GM21825 (cell line): ENCODE measurements around the gene ZFHX3.

Source experiments
- ATAC-seq: cut with Tn5 transposase; IDR thresholded peaks from one replicate; pipeline ENCODE4 v1.9.1; 2021; ENCODE audit warnings: mild to moderate bottlenecking, moderate library complexity; ENCODE audit not compliant: unreplicated experiment

The ZFHX3 gene

DNA sequence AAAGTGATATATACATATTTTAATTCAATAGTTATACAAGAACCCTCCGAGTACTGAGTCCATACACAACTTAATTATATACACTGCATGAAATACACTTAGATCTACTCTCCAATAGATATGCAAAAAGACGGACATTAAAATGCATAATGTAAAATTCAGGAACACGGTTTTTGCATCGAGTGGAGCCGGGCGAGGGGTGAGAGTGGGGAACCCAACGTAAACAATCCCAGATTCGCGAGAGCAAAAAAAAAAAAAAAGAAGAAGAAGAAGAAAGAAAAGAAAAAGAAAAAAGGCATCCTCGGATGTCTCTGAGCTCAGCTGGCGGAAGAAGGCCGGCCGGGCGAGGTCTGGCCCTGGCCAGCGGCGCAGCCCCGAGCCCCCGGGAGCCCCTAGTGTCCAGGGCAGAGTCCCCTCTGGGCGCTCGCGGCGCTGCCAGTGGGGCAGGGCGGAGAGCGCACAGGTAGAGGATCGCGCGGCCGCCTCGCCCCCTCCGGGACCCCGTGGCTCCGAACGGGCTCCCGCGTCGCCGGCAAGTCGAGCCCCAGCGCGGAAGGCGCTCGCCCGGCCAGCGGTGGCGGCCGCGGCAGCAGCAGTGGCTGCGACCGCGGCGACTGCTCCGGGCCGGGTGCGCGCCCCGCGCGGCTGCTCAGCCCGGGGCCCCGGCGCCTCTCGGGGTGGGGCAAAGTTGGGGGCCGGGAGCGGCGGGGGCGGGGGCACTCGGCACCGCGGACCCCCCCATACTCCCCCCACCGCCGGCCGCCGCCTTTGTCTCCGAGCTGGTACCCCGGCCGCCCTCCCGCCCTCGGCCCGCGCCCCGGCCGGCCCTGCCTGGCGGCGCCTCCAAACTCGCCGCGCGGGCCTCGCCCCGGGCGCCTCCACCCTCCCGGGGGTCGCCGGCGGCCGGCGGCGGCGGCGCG is 9.6 kb upstream of the ZFHX3 start:
- peak; percentile 40 for ATAC-seq

GRCh38 chr16:73056921-73057290 is 9.0 kb upstream of the ZFHX3 start:
- no peak for ATAC-seq

DNA sequence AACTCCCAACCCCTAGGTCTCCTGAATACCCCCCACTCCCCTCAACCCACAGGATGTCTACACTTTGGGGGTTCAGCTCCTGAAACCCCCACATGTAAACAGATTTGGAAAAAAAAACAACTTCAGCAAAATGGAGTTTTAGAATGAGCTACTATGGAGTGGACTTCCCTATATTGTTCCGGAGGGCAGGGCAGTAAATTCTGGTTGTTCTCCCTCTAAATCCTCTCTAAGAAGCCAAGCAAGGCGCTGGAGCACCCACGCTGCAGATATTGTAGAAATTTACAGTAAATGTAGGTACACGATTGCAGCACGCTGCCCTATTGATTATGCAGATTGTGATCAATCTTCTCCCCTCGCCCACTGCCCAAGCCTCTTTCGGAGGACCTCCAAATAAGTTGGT is 8.5 kb upstream of the ZFHX3 start:
- ATAC-seq, result no peak

- no peak for ATAC-seq
These were observed 7.0 kb upstream of the ZFHX3 start for GRCh38 chr16:73054813-73055482.

GRCh38 chr16:73054498-73054812 is 6.5 kb upstream of the ZFHX3 start:
- ATAC-seq, result no peak

DNA sequence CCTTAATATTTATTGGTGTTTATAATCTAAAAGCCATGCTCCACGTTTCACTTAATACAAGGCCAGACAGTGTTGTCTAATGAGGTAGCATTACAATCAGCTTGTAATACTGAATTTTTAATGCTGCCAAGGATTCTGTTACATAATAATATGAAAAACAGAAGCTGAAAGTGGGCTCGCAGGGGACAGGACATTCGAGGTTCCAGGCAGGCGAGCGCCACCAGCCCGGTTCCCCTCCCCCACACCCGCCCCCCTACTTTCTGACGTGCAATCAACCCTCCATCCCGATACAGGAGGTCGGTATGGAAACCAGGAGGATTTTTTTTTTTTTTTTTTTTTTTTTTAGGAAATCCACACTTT is 6.2 kb upstream of the ZFHX3 start:
- no peak for ATAC-seq

- ATAC-seq, result no peak
These were observed 5.6 kb upstream of the ZFHX3 start for GRCh38 chr16:73053364-73054124.

DNA sequence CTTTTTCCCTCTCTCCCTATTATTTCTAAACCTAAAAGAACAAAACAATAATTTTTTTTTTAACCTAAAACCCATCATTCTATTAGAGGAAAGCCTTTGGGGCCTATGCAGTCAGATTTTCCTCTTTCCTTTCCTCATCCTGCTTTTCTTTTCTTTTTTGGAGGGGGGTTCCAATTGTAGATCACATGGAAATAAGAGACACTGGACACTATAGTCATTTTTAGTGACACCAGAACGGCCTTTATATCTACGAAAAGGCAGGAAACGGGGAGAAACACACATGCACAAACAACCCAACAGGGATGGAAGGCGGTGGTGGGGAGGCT is 5.1 kb upstream of the ZFHX3 start:
- ATAC-seq, result no peak

GRCh38 chr16:73052576-73052975 is 4.6 kb upstream of the ZFHX3 start:
- ATAC-seq, result no peak

DNA sequence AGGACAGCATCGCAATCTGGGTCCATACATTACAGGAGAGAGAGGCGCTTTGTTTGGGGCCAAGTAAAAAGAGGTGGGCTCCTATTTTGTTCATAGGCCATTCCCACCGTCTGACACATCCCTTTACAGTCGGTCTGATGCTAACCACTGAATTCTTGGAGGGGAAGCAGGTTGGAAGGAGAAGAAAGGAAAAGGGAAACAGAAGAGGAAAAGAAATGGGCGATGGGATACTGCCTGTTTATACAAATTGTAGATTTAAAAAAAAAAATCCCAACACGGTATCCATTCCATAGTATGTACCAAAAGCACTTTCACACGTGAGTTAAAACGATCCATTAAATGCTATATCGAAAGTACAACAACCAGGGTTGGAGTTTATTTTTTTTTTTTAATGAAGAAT is 4.0 kb upstream of the ZFHX3 start:
- no peak for ATAC-seq

GRCh38 chr16:73051226-73051625 is 3.3 kb upstream of the ZFHX3 start:
- ATAC-seq, result no peak

DNA sequence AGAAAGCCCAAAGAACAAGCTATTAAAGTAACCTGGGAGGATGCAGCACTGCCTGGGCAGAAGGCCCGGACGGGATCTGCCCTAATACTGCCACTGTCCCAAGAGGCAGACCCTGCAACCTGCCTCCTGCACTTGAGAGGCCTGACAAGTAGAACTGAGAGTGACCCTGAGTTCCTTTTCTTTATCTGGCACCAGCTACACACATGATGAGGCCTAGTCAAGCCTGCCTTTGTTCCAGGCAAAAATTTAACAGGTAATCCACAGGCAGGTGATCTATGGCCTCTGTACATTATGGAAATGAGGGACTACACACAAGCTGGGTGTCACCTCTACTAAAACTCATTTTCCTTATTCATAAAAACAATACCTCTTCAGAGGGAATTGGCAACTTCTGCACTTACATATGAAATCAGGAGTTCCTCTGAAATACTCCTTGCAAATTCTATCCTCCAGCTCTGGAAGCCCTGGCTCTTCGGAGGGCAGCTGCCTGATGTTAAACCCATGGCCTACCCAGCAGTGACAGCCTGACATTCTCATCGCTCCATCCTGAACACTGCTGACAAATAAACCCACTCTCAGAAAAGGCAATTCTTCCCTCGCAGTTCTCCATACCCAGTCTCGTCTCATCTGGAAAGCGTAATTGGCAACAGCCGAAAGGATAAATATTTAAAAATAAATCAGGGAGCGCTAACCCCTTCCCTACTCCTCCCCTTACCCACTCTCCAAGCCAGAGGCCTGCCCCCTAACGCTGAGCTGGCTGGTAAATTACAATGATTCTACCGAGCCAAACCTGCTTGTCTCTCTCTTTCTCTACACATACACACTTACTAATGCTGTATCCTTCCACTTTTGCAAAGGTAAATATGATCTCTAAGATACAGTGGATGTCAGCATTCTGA is 2.5 kb upstream of the ZFHX3 start:
- ATAC-seq, result no peak

- no peak for ATAC-seq
These were observed 1.6 kb upstream of the ZFHX3 start for GRCh38 chr16:73049511-73049910.

DNA sequence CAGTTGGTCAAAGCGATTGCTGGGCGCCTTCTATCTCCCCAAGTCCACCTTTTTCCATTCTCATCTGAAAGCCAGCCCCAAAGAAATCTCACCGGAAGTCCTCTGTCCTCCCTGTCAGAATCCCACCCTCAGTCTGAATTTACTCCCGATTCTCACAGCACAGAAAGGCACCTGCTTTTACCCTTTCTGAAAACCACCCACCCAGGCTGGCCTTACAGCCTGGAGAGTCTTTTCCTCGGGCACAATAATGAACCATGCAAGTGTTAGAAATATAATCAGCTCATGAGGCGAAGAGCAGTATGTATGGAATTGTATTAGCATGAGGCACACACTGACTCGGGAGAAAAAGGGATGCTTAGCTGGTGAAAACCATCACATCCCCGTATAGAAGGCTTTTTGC is 1.2 kb upstream of the ZFHX3 start:
- no peak for ATAC-seq

DNA sequence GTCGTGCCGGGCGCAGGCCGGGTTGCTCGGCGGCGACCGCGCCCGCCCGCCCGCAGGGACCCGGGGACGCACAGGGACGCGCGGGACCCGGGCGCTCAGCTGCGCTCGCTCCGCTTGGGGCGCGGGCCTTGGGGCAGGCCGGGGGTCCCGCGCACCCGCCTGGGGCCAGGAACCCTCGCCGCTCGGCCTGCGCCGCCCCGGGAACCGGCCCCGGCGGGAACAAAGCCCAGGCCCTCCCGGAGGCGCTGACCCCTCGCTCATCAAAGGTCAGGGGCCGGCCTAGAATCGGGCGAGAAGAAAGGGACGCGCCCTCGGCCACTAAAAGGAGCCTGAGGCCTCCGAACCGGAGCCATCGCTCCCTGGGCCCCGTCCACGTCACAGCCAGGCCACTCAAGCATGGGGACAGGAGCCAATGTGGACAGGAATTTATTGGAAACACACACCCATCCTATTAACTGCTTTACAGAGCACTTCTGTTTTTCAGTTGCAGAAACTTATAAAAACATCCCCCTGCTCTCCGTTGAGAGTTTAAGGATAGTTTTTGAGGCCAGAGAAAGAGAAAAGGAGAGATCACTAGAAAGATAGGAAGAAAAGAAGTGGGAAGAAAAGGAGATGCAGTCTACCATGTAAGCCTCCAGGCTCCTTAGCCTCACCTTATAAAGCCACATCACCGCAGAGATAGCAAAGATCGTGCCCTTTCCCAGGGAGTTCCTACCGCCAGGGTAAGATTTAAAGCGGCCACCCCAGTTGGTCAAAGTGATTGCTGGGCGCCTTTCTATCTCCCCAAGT is 558 bp upstream of the ZFHX3 start:
- no peak for ATAC-seq

GRCh38 chr16:73047221-73047535 is 750 bp downstream of the ZFHX3 start:
- no peak for ATAC-seq

GRCh38 chr16:73046849-73047214 is 1.1 kb downstream of the ZFHX3 start:
- ATAC-seq, result no peak

- no peak for ATAC-seq
These were observed 1.6 kb downstream of the ZFHX3 start for GRCh38 chr16:73046202-73046848.

- ATAC-seq, result no peak
These were observed 4.0 kb downstream of the ZFHX3 start for GRCh38 chr16:73043828-73044467.

DNA sequence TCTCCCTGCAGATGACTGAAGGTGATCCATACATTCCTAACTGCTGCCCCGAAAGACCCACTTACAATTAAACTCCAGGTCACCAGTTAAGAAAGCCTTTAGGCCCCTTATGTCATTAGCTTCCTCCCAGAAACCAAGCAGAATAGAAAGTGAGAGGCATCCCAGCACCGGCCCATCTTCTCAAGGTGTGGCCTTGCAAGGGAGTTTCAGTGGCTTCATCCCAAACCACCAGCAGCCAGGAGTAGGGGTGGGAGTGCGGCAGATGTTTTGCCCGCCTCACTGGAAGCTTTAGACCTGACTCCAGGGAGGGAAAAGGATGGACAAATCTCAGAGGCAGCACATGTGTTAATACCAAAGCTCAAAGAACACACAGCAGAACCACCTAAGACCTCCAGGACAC is 5.1 kb downstream of the ZFHX3 start:
- no peak for ATAC-seq
